GM12892 (cell line): ENCODE results near the gene PNO1.

ENCODE experiments used
- POLR2A ChIP-seq: IDR thresholded peaks from 2 replicates; pipeline ENCODE4 v1.6.1; 2011; ENCODE audit warnings: low read depth, low read length, control low read depth
- POLR2AphosphoS5 ChIP-seq: IDR thresholded peaks from 2 replicates; pipeline ENCODE4 v1.6.1; 2011; ENCODE audit warnings: low read depth, low read length, control low read depth
- TAF1 ChIP-seq: IDR thresholded peaks from 2 replicates; pipeline ENCODE4 v1.6.1; 2011; ENCODE audit warnings: low read depth, mild to moderate bottlenecking, control low read depth, low read length, borderline replicate concordance

- no peak for TF ChIP-seq POLR2A
- TF ChIP-seq POLR2AphosphoS5, result no peak
- TF ChIP-seq TAF1, result no peak
These were observed 38.5 kb downstream of the PNO1 start for GRCh38 chr2:68196120-68196716.
